PC-3 (cell line): ENCODE data around the gene OR5P2. TPM values are rescaled to one million over a fixed set of nuclear protein-coding genes. Genes with fewer than 3 reads are reported as not detected.
A peak's percentile ranks its signal among the peaks of the same experiment; 100 is the strongest.

Source experiments
- ATAC-seq: fragments of 200-7000 bp; cut with Tn5 transposase; 2 replicates; pipeline ENCODE4 v1.9.1; 2020; ENCODE audit warnings: mild to moderate bottlenecking, moderate library complexity
- Bru-seq: library from RNA; stranded (reverse); fragments of 400-500 nt; gene quantifications from one replicate; lab custom pipeline; 2021; lab: Mats Ljungman, UMichigan
- BruChase-seq, 2 experiments: library from RNA; stranded (reverse); fragments of 400-500 nt; gene quantifications; one replicate each; lab custom pipeline; 2021; lab: Mats Ljungman, UMichigan
- BruUV-seq: library from RNA; stranded (reverse); fragments of 400-500 nt; replicated peaks from 2 replicates; lab custom pipeline; 2021; lab: Mats Ljungman, UMichigan
- CTCF ChIA-PET: fragments of 300-600 bp; sonication (Branson Sonifier 250); formaldehyde crosslinking; loops from one replicate; lab custom pipeline; 2022; ENCODE audit warnings: antibody characterized with exemption; lab: Charles Lee
- POLR2A ChIA-PET: fragments of 300-600 bp; sonication (Branson Sonifier 250); formaldehyde crosslinking; loops from one replicate; lab custom pipeline; 2022; ENCODE audit warnings: antibody characterized with exemption; ENCODE audit not compliant: unreplicated experiment; lab: Charles Lee
- DNase-seq: peaks from one replicate; pipeline ENCODE4 v3.0.0-alpha.2; 2015
- H2AFZ ChIP-seq: fragments of 300-600 bp; sonication (generic); 2 replicates; pipeline ENCODE4 v1.6.0; 2016; ENCODE audit warnings: antibody characterized with exemption, low read length
- H3F3A ChIP-seq: fragments of 300-600 bp; sonication (generic); one replicate; pipeline ENCODE4 v1.6.0; 2017; ENCODE audit warnings: antibody characterized with exemption, low read length, control low read depth, mild to moderate bottlenecking; ENCODE audit not compliant: unreplicated experiment
- H3K27ac ChIP-seq: fragments of 300-600 bp; sonication (generic); 2 replicates; pipeline ENCODE4 v1.5.1; 2016; ENCODE audit warnings: mild to moderate bottlenecking, low read length
- H3K27me3 ChIP-seq: fragments of 300-600 bp; sonication (generic); 2 replicates; pipeline ENCODE4 v1.6.1; 2016; ENCODE audit warnings: low read length, mixed read lengths
- H3K36me3 ChIP-seq: fragments of 300-600 bp; sonication (generic); 2 replicates; pipeline ENCODE4 v1.6.1; 2016; ENCODE audit warnings: low read depth, mixed run types, low read length, mixed read lengths
- H3K4me1 ChIP-seq: fragments of 300-600 bp; sonication (generic); 2 replicates; pipeline ENCODE4 v1.5.1; 2016; ENCODE audit warnings: low read length; ENCODE audit not compliant: insufficient read depth
- H3K4me2 ChIP-seq: fragments of 300-600 bp; sonication (generic); 2 replicates; pipeline ENCODE4 v1.6.0; 2016; ENCODE audit warnings: low read length
- H3K4me3 ChIP-seq: fragments of 300-600 bp; sonication (generic); 2 replicates; pipeline ENCODE4 v1.5.1; 2016; ENCODE audit warnings: mild to moderate bottlenecking, low read length, mixed read lengths
- H3K79me2 ChIP-seq: fragments of 300-600 bp; sonication (generic); 2 replicates; pipeline ENCODE4 v1.6.1; 2017; ENCODE audit warnings: low read length, mixed read lengths
- H3K9ac ChIP-seq: fragments of 300-600 bp; sonication (generic); 2 replicates; pipeline ENCODE4 v1.6.0; 2016; ENCODE audit warnings: mild to moderate bottlenecking, low read length
- H3K9me2 ChIP-seq: fragments of 300-600 bp; sonication (generic); replicated peaks from 2 replicates; pipeline ENCODE4 v1.6.1; 2016; ENCODE audit warnings: mixed run types, low read length, mixed read lengths
- H3K9me3 ChIP-seq: fragments of 300-600 bp; sonication (generic); 2 replicates; pipeline ENCODE4 v1.6.1; 2016; ENCODE audit warnings: low read length, mixed read lengths
- H4K20me1 ChIP-seq: fragments of 300-600 bp; sonication (generic); 2 replicates; pipeline ENCODE4 v1.6.1; 2016; ENCODE audit warnings: low read length, mixed read lengths
- CTCF ChIP-seq: fragments of 300-600 bp; sonication (generic); conservative IDR thresholded peaks from 2 replicates; pipeline ENCODE4 v1.5.1; 2017; ENCODE audit warnings: antibody characterized with exemption, low read depth, mild to moderate bottlenecking, low read length
- EZH2 ChIP-seq: fragments of 300-600 bp; sonication (generic); IDR thresholded peaks from one replicate; pipeline ENCODE4 v1.6.1; 2017; ENCODE audit warnings: antibody characterized with exemption, mild to moderate bottlenecking, low read length; ENCODE audit not compliant: unreplicated experiment
- EZH2phosphoT487 ChIP-seq: fragments of 300-600 bp; sonication (generic); IDR thresholded peaks from 2 replicates; pipeline ENCODE4 v1.6.1; 2018; ENCODE audit warnings: mild to moderate bottlenecking, antibody characterized with exemption, low read length, borderline replicate concordance
- intact Hi-C: fragments of 100-400 bp; cut with micrococcal nuclease; formaldehyde crosslinking; loops from 2 replicates; pipeline ENCODE4 v1.9.0; 2023
- long read RNA-seq: library from polyadenylated mRNA; unstranded; transcript quantifications from one replicate; pipeline ENCODE4 v2.0.0, GENCODE V29; 2021; ENCODE audit not compliant: unreplicated experiment
- total RNA-seq: library from RNA; depleted of rRNA; stranded (reverse); fragments of >200 nt; gene quantifications from 2 replicates; pipeline ENCODE4 v1.2.3, GENCODE V29; 2014; rRNA removed

OR5P2 gene
- total RNA-seq (not detected in 2 replicates), Bru-seq, nascent RNA (percentile 29 among the genes with signal in this experiment), BruChase-seq, experiment 1, labeled RNA remaining after a 6-hour chase (percentile 18 among the genes with signal in this experiment), BruChase-seq, experiment 2, labeled RNA remaining after a 2-hour chase (percentile 49 among the genes with signal in this experiment)
- long read RNA-seq = 0 reads

- H3K9me2 ChIP-seq = no peaks in the 10 kb centered on the region
- H4K20me1 ChIP-seq = no peaks in the 10 kb centered on the region
- H3F3A ChIP-seq = no peaks in the 10 kb centered on the region
- no peaks in the 10 kb centered on the region for H3K4me1 ChIP-seq
- H3K4me2 ChIP-seq = no peak within 1 kb of the TSS
- H3K9me3 ChIP-seq = no peaks in the 10 kb centered on the region
- no peaks in the 10 kb centered on the region for H3K36me3 ChIP-seq
- POLR2A ChIA-PET = no interaction called here
- no TSS peak for BruUV-seq
- no peaks in the 10 kb centered on the region for H3K79me2 ChIP-seq
- H3K9ac ChIP-seq = no peak within 1 kb of the TSS
- TF ChIP-seq EZH2 = no peak
- TF ChIP-seq CTCF = no peak
- TF ChIP-seq EZH2phosphoT487 = no peak
- ATAC-seq = no peak
- H3K4me3 ChIP-seq = no peak within 1 kb of the TSS
- no peak for DNase-seq
- intact Hi-C loops = no loop called here
- CTCF ChIA-PET = no interaction called here
- no peak within 1 kb of the TSS for H2AFZ ChIP-seq
- H3K27ac ChIP-seq = no peak within 1 kb of the TSS
- 0 out of 2 replicates have a peak, but pooled peaks cover 7% of the 10 kb centered on the region for H3K27me3 ChIP-seq
Measured at GRCh38 chr11:7796842-7797241, at the start of gene OR5P2. TSS of gene OR5P2 (minus strand) at chr11:7796942. CDS start at chr11:7796942, 0 bp downstream.

GRCh38 chr11:7846003-7846402 lies 49.3 kb upstream of the OR5P2 start:
- Histone ChIP-seq H3K27ac (no peak overlapping the region), H3K9me2 (no peaks in the 10 kb centered on the region), H4K20me1 (no peaks in the 10 kb centered on the region), H3K4me2 (no peak overlapping the region), H3K79me2 (no peaks in the 10 kb centered on the region), H3K9me3 (no peaks in the 10 kb centered on the region), H3F3A (no peaks in the 10 kb centered on the region), H3K27me3 (peaks cover 6% of the 10 kb centered on the region), H3K9ac (no peak overlapping the region), H3K4me1 (no peaks in the 10 kb centered on the region), H2AFZ (no peak overlapping the region), H3K36me3 (no peaks in the 10 kb centered on the region), H3K4me3 (no peak overlapping the region)
- intact Hi-C loops = no loop called here
- ATAC-seq (no peak), DNase-seq (peak; percentile 38)
- ChIA-PET POLR2A (no interaction called here), CTCF (no interaction called here)
- TF ChIP-seq CTCF (no peak), EZH2phosphoT487 (no peak), EZH2 (no peak)
- BruUV-seq = no TSS peak

- no peak overlapping the region for H2AFZ ChIP-seq
- no peaks in the 10 kb centered on the region for H3K79me2 ChIP-seq
- H3K9ac ChIP-seq = no peak overlapping the region
- ChIA-PET POLR2A (no interaction called here), CTCF (no interaction called here)
- no peaks in the 10 kb centered on the region for H3K9me2 ChIP-seq
- no peaks in the 10 kb centered on the region for H3K36me3 ChIP-seq
- no TSS peak for BruUV-seq
- no peak overlapping the region for H3K27ac ChIP-seq
- H3F3A ChIP-seq = no peaks in the 10 kb centered on the region
- no peaks in the 10 kb centered on the region for H3K9me3 ChIP-seq
- H3K4me3 ChIP-seq = no peak overlapping the region
- intact Hi-C loops = no loop called here
- ATAC-seq (no peak), DNase-seq (no peak)
- TF ChIP-seq EZH2 (no peak), EZH2phosphoT487 (no peak), CTCF (no peak)
- H3K27me3 ChIP-seq = peaks cover 6% of the 10 kb centered on the region
- H3K4me2 ChIP-seq = no peak overlapping the region
- H4K20me1 ChIP-seq = no peaks in the 10 kb centered on the region
- no peaks in the 10 kb centered on the region for H3K4me1 ChIP-seq
Measured at GRCh38 chr11:7844986-7845385, 48.2 kb upstream of the OR5P2 start.
